ENCODE data around the gene BCKDK.

DNA sequence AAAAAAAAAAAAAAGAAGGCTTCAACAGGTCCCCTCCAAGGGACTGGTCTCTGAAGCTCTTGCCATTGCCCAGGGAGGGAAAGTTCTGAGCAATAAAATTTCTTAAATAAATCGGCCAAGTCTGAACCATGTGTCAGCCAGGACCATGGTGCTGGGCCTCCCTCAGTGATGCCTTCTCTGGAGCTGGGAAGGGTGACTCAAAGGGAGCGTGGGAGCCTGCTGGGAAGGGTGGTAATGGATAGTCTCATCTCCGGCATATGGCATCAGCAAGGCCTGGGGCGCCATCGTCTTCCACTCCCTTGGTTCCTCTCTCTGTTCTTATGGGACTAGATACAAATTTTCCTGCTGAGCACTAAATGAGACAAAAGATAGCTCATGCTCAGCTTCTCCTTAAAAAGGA lies 15.9 kb upstream of the BCKDK start:
- TF ChIP-seq, protein P1, sequence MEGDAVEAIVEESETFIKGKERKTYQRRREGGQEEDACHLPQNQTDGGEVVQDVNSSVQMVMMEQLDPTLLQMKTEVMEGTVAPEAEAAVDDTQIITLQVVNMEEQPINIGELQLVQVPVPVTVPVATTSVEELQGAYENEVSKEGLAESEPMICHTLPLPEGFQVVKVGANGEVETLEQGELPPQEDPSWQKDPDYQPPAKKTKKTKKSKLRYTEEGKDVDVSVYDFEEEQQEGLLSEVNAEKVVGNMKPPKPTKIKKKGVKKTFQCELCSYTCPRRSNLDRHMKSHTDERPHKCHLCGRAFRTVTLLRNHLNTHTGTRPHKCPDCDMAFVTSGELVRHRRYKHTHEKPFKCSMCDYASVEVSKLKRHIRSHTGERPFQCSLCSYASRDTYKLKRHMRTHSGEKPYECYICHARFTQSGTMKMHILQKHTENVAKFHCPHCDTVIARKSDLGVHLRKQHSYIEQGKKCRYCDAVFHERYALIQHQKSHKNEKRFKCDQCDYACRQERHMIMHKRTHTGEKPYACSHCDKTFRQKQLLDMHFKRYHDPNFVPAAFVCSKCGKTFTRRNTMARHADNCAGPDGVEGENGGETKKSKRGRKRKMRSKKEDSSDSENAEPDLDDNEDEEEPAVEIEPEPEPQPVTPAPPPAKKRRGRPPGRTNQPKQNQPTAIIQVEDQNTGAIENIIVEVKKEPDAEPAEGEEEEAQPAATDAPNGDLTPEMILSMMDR (optimal IDR thresholded peaks at IDR 0.05 in 1 of 3, IDR thresholded peaks at IDR 0.05 in 1 of 3, conservative IDR thresholded peaks at IDR 0.05 in 1 of 3; ENCODE audit: extremely low read depth in 1 of 3, insufficient read depth in 2 of 3, low read length in 3 of 3), result no peak
- TF ChIP-seq EZH2 (IDR thresholded peaks at IDR 0.05; ENCODE audit: low read length), result no peak
